Psoas muscle (tissue), 8 donors: ENCODE measurements around the gene NUDT4. TPM values are rescaled to one million over a fixed set of nuclear protein-coding genes. Genes with fewer than 3 reads are reported as not detected.

Experiments
- ATAC-seq, 4 donors: fragments of 200-7000 bp; cut with Tn5 transposase; one replicate each; pipeline ENCODE4 v1.9.1; 2020; ENCODE audit warnings: moderate library complexity in 3 of 4, mild to moderate bottlenecking in 2 of 4
- DNase-seq, 2 donors: peaks; one replicate each; pipeline ENCODE4 v3.0.0-alpha.2; 2020
- H3K27ac ChIP-seq: fragments of 200-600 bp; one replicate; pipeline ENCODE4 v1.8.0; 2022
- H3K27me3 ChIP-seq, 3 donors: fragments of 200-600 bp in 1 of 3; one replicate each; pipeline versions ENCODE4 v1.6.1 to v1.8.0; 2013 to 2022; ENCODE audit warnings: low read length in 2 of 3, mild to moderate bottlenecking in 2 of 3, moderate library complexity in 1 of 3; ENCODE audit not compliant: insufficient read depth in 3 of 3
- H3K36me3 ChIP-seq, 2 donors: fragments of 200-600 bp in 1 of 2; one replicate each; pipeline versions ENCODE4 v1.6.1 to v1.8.0; 2013 to 2022; ENCODE audit warnings: low read depth in 1 of 2, mild to moderate bottlenecking in 1 of 2, moderate library complexity in 1 of 2; ENCODE audit not compliant: insufficient read depth in 1 of 2
- H3K4me1 ChIP-seq: fragments of 200-600 bp; one replicate; pipeline ENCODE4 v1.8.0; 2022
- H3K4me3 ChIP-seq: fragments of 200-600 bp; one replicate; pipeline ENCODE4 v1.8.0; 2022; ENCODE audit warnings: mild to moderate bottlenecking
- H3K9me3 ChIP-seq: fragments of 200-600 bp; one replicate; pipeline ENCODE4 v1.8.0; 2022
- CTCF ChIP-seq: fragments of 200-600 bp; IDR thresholded peaks from one replicate; pipeline ENCODE4 v1.8.0; 2022; ENCODE audit warnings: antibody characterized with exemption
- WGBS, 3 donors: extraction: QIAGEN DNeasy Blood & Tissue Kit; methylation state at CpG; one replicate each; pipeline versions ENCODE4 v1.1.6 to v1.1.7; 2013; 5-methylcytosine and 5-hydroxymethylcytosine counted together
- intact Hi-C, 2 donors: fragments of 100-400 bp; cut with DNase I; formaldehyde crosslinking; loops; one replicate each; pipeline versions ENCODE4 v1.11.0 to v1.14.2; 2022
- polyA plus RNA-seq, 3 donors: library from polyadenylated mRNA; stranded (reverse); fragments of 200-250 nt; gene quantifications; one replicate each; pipeline ENCODE4 v1.2.3, GENCODE V29; 2013
- total RNA-seq, 4 donors: library from RNA; stranded (reverse); fragmentation: NEBNext Ultra II Directional in 2 of 4; extraction: Animal tissue kit (Norgen Biotek cat#: 25700) in 2 of 4; gene quantifications; one replicate each; pipeline versions ENCODE4 v1.2.1 to v1.2.4, GENCODE V29; 2021 to 2023
- donor health status: healthy with polysubstance abuse.
- donor health status: DM: no; HTN: no; CAD: no; lungs with moderate emphysema.
- donor health status: Bipolar disorder and iron deficiency.
- donor health status: healthy.
- donor health status: DM: yes; HTN: yes; CAD: no.
- donor health status: DM: no; HTN: no; CAD: no.
- donor health status: DM: no; HTN: no; CAD: no.
- donor health status: DM: yes; HTN: yes; CAD: no.

Gene NUDT4
- total and polyA plus RNA-seq, 7 donors, result 48.3 to 254 (median 187) TPM

DNA sequence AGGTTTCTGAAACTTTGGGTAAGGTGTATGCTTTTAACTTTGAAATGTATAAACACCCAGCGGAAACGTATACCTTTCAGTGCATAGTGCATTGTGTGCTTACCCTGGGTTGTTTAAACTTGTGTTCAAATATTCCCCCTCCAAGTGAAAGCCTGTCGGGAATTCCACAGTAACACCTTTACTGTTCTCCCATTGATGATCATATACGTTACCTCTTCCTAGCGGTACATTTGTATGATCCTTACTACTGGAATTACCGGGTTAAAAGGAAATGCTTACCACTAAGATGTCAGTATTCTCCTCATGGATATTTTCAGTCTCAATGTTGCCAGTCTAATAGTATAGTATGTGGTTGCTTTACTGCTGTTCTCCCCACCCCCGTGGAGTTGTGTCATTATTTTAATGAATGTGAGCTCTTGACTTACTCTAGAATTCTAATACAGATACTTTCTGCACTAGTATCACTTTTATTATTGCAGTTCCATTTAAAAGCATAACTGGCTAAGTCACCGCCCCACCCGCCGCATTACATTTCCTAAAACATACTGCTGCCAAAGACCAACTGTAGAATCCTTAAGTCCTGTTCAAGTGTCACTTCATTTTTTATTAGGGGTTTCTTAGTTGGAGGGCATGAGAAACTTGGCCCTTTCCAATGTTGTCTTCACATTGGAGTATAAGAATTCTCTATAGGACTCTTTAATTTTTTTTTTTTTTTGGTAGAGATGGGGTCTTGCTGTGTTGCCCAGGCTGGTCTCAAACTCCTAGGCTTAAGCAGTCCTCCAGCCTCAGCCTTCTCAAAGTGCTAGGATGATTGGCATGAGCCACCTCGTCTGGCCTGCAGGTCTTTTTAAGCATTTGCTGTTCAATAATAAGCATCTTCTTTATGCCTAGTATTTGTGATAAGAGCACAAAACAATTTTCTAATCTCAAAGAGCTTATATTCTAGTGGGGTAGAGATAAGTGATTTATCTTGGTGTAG lies 24.9 kb downstream of the NUDT4 start:
- ATAC-seq, result no peak
- Histone ChIP-seq H3K27ac (peak overlapping the region; percentile 53), H3K27me3 (no peaks in the 10 kb centered on the region), H3K4me3 (no peak overlapping the region), H3K9me3 (no peaks in the 10 kb centered on the region), H3K36me3 (peaks cover 0 to 33% of the 10 kb centered on the region in 2 donors), H3K4me1 (peaks cover 22% of the 10 kb centered on the region)
- 76 to 92% (median 77%) methylated on average over 11 of the region's 11 CpGs for WGBS, 3 donors
- intact Hi-C loops, result no loop called here
- DNase-seq, result no peak
- no peak for TF ChIP-seq CTCF

DNA sequence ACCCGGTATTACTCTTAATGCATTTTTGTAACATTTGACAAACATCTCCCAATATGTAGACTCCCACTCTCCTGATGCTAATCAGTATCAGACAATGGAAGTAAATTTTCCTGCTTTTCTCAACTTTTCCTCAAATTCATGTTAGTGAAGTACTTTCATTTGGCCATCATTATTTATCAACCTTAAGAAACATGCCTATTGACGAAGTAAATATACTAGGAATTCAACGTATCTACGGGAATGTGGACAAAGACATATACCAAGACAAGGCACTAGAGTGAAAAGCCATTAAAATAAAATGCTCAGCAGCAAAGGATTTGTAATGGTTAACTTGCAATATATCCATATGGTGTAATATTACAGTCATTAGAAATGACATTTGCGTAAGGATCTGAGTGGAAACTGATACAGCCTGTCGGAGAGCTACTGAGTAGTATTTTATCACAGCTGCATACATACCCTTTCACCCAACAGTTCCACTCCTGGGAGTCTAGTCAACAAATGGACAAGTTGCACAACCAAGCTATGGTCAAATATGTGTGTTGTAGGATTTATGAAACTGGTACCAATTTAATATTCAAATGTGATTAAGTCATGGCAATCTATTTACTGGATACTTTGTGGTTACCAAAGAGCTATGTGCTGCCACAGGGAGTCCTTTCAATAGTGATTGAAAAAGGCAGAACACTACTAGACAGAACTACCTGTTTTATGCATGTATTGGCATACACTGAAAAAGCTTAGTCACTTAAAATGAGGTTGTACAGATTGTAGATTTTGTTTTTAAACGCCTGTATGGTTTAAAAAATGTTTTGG lies 26.5 kb downstream of the NUDT4 start:
- Histone ChIP-seq H3K4me1 (peaks cover 24% of the 10 kb centered on the region), H3K36me3 (peaks cover 0 to 21% of the 10 kb centered on the region in 2 donors), H3K27ac (peak overlapping the region; percentile 71), H3K4me3 (no peak overlapping the region), H3K9me3 (no peaks in the 10 kb centered on the region), H3K27me3 (no peaks in the 10 kb centered on the region)
- peak; percentile 60 to 77 (median 74) for ATAC-seq
- DNase-seq, result no peak
- intact Hi-C loops, result no loop called here
- TF ChIP-seq CTCF, result no peak
- WGBS, 3 donors, result 40 to 63% (median 50%) methylated on average over 7 of the region's 7 CpGs

DNA sequence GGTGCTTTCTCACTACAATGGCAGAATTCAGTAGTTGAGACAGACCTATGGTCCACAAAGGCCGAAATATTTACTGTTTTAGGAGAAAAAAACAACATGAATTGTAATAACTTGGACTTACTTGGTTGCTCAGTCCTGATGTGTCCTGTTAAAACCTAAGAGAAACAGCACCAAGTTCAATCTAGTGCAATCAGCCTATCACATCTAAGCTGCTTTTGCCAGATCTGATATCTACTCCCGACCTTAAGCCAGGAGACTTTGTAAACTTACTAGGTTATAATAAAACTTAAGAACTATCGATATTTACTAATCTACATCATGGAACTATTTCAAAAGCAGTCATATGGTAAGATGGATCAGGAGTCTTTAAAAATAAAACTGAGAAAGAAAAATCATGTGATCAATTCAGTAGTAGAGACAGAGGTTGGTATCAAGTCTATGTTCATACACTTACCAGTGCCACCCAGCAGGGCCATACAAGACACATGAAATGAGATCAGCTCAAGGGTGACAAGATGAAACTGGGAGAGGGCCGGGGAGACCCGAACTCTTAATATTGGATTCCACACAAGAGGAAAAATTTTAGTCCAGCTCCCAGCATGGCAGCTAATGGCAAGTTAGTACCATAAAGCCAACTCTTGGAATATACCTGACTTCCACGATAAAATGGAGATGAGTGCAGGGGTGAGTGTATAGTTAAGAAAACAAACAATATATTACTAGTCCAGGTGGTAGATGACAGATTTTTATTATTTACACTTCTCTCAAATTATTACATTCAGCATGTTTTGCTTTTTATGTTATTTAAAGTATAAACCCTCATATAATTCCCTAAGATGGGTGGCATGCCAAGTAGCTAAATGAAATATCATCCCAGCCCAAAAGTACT lies 27.5 kb downstream of the NUDT4 start:
- H3K27me3 ChIP-seq, result no peaks in the 10 kb centered on the region
- WGBS, 3 donors, result 85 to 92% (median 87%) methylated on average over 6 of the region's 6 CpGs
- ATAC-seq, result peak in 2 of 4 donors; percentile 12 to 32
- H3K27ac ChIP-seq, result peak overlapping the region; percentile 71
- intact Hi-C loops, result loop anchor here in 1 of 2 donors (5.0 kb wide), 1 partner anchor 418 kb away; no protein-coding TSS in a partner anchor
- H3K9me3 ChIP-seq, result no peaks in the 10 kb centered on the region
- H3K36me3 ChIP-seq, result peaks cover 0 to 19% of the 10 kb centered on the region in 2 donors
- no peak for TF ChIP-seq CTCF
- H3K4me1 ChIP-seq, result peaks cover 24% of the 10 kb centered on the region
- H3K4me3 ChIP-seq, result no peak overlapping the region
- DNase-seq, result no peak
